Esophagus squamous epithelium (tissue), 4 donors: ENCODE measurements around the gene PTPN2.

Experiments
- CTCF ChIP-seq, 6 experiments: fragments of 450-650 bp in 4 of 6; fragments of 200-600 bp in 2 of 6; sonication (generic) in 2 of 6; IDR thresholded peaks; one replicate each; pipeline ENCODE4 v1.5.1; 2016 to 2019; ENCODE audit warnings: antibody characterized with exemption in 6 of 6, mild to moderate bottlenecking in 4 of 6, moderate library complexity in 4 of 6
- POLR2A ChIP-seq, 4 donors: fragments of 450-650 bp; IDR thresholded peaks; one replicate each; pipeline ENCODE4 v1.6.1; 2017; ENCODE audit warnings: antibody characterized with exemption in 4 of 4, mild to moderate bottlenecking in 4 of 4, moderate library complexity in 3 of 4

- TF ChIP-seq CTCF (IDR thresholded peaks at IDR 0.05) = no peak
- TF ChIP-seq POLR2A (IDR thresholded peaks at IDR 0.05) = no peak
Measured at GRCh38 chr18:12745095-12745795, 138.8 kb downstream of the PTPN2 start.
